Activated naive CD4-positive, alpha-beta T cell (primary cell): Measurements from ENCODE around the gene ETV5.
"Not testable (repeated sequence)": the region's sequence is repeated elsewhere in the genome, so short reads cannot be mapped to it uniquely, and the experiment has no call there.

Source experiments
- DNase-seq, 4 experiments: peaks; one replicate each; lab custom pipeline; 2025; lab: John Stamatoyannopoulos, UW

ETV5 gene

DNA sequence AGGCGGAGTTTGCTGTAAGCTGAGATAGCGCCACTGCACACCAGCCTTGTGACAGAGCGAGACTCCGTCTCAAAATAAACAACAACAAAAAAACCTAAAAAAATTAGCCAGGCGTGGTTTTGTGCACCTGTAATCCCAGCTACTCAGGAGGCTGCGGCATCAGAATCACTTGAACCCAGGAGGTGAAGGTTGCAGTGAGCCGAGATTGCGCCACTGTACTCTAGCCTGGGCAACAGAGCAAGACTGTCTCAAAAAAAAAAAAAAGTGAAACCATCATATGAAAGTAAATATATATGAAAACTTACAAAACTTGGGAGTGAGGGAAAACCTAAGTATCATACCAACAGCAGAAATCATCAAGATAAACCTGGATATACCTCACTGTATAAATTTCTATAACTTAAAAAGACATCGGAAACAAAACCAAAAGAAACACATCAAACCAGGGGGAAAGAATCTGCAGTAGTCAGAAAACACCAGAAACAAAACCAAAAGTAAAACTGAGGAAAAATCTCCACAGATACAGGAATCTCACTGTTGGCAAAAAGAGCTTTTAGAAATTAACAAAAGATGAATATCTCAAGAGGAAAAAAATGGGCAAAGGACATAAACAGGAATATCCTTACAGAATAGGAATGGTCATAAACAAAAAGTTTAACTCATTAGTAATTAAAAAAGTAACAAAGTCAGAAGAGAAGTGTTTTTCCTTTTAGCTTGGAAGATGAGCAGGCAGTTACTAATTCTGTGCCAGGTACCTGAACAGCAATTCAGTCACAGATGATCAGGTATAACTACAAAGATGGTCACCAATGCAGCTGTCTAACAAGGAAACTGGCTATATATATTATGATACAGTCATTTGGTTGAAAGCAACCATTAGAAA lies 41.3 kb downstream of the ETV5 start:
- DNase-seq = no peak

DNA sequence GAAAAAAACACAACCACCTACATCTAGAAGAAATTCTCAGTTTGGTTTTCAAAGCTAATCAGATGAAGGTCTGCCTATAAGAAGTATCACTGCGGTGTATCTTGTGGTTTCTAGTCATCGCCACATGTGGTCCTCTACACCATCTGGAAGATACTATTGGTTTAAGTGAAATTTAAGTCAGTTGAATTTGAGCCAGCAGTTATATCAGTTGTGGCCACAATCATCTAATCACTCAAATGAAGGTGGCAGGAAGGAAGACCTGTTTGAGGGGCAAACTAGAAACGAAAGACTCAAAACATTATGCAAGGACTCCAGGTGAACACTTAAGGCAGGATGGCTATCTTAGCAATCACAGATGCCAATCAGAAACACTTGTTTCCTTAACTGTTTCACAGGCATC lies 48.7 kb downstream of the ETV5 start:
- DNase-seq = no peak

DNA sequence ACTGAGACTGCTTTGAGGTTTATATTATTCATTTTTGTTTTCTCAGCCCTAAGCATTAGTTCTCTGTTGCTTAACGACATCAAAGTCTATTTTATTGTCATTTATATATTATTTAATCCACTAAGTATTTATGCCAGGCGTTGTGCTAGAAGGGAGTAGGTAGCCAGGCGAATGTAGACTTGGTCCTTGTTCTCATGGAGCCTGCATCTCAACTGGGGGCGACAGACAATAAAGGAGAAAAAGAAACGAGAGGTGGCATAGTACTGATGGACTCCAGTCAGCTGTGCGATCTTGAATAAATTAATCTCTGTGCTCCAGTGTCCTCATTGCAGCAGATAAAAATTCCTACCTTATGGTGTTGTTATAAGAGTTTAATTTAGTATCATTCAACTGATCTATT lies 49.7 kb downstream of the ETV5 start:
- DNase-seq = no peak

DNA sequence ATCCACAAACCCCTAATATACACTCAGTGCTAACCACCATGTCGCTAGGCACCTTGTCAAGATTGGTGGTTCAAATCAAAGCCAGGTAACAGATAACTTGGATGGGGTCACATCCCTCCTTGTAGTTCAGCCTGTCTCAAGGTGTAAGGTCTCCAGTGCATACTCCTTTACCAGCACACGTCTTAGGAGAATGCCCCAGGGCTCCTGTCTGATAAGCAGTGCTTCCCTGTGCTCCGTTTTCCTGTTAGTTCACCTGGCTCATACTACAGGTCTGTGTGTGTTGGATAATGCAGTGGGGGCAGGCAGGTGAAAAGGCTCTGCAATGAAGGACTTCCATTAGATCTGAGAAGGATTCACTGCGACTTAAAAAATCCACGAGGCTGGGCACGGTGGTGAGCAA lies 50.7 kb downstream of the ETV5 start:
- DNase-seq = no peak

DNA sequence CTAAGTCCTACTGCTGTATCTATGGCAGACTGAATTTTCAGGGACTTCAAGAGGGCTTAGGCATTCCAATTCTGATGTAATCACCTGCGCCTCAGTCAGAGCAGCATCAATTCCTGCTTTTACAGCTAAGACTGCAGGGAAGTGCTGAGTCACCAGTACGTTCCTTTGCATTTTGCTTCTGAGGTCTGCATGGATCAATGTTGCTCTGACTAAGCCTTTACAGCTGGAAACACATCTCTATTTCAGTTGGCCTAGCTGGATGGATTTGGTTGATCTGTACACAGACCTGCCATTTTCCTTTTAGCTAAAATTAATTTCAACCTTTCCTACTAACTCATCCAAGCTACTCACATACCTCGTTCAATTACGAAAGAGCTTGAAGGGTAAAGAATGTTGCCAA lies 51.3 kb downstream of the ETV5 start:
- no peak for DNase-seq

DNA sequence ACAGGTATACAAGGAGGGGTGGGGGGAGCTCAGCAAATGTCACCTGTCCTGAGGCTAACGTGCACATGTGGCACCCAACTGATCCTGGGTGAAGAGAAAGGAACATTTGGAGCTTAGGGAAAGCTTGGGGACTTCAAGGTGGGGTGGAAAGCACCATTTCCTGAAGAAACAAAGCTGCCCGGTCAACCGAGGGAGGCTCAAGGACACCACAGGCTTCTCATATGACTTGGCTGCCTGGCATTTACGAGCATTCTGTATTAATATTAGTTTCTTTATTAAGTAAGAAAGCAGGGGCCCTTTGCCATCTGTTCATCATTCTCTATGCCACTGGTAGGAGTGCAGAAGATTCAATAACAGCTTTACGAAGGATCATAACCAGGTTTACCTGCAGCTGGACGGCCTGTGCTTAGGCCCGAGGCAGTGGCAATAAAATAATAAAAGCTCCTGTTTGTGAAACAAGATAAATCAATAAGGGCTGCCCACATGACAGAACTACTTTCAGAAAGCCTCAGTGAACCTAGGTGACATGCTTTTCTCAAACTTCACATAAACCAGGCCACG lies 54.0 kb downstream of the ETV5 start:
- no peak for DNase-seq

DNA sequence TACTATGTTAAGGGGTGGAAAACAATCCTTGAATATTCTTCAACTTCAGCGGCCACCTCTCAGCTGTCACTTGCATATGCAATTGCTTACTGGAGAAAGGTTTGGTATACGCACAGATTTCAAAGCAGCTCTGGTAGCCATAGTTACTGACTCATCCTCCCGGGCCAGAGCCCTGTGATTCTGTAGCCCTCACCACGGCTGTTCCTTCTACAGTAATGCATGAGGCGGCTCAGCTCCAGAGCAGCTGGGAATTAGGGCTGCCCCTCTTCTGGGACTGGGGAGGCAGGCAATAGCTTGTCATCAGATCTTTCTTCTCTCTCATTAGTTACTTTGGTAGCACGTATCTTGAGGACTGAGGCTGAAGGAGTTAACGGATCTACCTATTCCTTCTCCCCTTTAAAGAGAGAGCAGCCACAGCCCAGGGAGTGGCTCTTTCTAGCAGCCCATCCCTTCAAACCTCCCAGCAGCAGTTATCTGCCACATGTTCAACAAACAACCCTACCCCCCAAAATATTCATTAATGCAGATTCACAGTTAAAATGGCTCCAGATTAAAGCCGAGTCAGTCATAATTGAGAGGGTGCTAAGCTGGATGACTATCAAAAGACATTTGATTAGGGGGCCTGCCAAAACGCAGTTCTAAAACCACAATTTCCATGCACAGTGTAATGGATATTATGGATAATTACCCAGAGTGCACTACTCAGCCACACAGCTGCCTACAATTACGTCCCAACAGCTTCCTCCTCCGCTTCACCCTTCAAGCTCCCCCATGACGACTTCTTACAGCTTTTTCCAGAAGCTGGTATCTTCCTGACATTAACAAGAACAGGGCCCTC lies 54.7 kb downstream of the ETV5 start:
- no peak for DNase-seq

DNA sequence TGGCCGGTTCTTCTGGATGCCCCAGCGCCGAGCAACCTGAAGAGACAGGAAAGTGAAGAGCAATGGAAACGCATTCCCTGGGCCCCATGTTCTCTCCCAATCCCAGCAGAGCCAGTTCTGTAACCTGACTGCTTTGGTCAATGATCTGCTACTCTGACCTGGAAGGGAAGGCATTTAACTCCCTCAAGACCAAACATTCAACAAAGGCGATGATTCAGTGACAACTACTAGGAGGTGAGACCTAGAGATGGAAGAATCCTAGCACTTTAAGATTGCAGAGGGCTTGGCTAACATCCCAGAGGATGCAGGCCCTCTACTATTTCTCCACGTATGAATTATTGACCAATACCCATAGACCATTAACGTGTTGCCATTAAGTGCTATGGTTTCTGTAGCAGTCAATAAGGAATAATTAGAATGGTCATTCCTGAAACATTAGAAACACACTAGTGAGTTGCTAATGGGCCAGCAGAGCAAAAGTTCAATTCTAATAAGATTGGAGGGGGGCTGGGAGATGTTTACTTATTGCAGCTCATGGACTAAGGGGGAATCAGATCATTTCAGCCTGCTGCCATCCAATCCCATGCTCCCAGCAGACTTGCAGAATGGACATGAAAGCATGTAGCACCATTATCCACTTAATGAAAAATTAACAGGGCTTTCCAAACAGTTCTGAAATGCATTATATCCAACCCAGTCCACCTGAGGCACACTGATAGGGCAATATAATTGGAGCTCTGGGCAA lies 56.6 kb downstream of the ETV5 start:
- DNase-seq = no peak

DNA sequence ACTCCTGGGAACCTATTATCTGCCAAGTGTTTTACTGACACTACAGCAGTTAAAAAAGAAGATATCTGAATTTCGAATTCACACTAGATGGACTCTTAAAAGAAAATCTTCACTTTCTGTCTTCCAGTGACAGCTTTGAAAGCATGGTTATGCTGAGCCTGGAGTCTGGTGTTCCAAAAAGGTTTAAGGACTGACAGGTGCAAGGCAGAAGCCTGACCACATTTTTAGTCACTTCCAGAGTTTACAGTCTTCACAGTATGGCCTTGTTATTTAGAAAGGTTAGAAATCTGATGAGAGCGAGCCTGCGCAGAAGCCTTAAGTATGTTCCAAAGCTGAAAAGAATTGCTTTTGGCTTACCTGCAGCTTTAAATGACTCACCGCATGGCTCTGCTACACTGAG lies 59.9 kb downstream of the ETV5 start:
- no peak for DNase-seq

DNA sequence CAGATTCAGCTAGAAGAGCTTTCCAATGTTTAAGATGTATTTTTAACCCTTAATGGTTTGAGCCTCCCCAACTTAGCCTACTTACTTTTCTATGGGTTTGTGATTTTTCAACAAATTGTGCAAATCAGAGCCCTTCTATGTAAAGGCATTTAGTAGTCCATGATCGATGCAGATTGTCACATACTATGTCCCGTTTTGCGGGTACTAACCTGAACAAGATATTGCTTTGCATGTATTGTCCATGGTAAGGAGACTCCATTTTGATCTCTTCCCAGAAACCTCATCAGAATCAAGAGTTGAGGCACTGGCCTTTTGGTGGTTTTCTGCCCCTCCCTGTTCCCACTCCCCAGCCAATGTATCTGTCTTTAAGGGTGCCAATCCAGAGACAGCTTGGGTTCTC lies 60.8 kb downstream of the ETV5 start:
- DNase-seq = no peak

DNA sequence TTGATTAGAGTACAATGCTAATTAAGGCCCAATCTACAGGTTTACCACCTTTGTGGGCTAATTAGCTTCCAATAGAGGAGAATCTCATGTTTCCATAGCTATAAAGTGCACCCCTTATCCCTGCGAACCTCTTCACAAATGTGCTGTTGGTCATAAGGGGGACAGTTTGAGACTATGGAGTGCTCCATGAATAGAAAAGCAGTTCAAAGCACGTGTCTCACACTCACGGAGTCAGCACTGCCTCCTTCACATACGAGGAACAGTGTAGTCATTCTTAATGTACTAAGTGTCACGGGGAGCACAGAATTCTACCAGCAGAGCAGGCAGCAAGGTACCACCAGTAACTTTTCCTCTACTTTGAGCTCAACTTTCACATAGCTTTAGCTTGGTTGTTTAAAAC lies 62.1 kb downstream of the ETV5 start:
- DNase-seq = no peak

DNA sequence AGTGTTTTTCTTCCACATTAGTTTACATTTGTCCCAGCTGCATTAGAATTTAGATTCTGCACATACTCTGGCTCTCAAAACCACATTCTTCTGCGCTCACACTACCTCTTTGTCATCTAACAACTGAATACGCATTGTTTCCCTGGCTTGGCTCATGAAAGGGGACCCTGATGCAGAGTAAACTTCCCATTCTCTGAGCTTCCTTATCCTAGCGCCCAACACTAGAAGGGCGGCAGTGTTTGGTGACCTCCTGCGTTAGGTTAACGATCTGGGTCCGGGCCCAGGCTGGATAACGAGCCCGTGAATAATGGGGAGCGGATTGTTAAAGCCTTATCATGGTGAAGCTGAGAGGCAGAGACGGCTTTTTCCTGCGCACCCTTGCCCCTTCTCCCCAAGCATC lies 63.9 kb downstream of the ETV5 start:
- no peak for DNase-seq

DNA sequence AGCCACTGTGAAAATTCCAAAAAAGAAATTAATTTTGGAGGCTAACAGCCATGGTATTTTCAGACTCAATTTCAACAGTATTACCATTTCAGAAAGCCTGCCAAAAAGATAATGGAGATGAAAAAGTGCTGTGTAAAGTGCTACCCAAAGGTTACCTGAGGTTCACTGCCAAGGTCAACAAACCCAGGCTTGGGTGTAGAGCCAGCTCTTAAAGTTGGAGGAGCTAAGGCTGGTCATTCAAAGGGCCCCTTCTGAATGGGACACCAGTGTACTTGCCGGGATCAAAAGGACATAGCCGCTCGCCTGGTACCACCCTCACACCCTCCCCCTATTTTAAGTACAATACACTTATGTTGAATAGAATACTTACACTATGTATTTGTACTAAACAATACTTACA lies 64.5 kb downstream of the ETV5 start:
- DNase-seq = no peak

DNA sequence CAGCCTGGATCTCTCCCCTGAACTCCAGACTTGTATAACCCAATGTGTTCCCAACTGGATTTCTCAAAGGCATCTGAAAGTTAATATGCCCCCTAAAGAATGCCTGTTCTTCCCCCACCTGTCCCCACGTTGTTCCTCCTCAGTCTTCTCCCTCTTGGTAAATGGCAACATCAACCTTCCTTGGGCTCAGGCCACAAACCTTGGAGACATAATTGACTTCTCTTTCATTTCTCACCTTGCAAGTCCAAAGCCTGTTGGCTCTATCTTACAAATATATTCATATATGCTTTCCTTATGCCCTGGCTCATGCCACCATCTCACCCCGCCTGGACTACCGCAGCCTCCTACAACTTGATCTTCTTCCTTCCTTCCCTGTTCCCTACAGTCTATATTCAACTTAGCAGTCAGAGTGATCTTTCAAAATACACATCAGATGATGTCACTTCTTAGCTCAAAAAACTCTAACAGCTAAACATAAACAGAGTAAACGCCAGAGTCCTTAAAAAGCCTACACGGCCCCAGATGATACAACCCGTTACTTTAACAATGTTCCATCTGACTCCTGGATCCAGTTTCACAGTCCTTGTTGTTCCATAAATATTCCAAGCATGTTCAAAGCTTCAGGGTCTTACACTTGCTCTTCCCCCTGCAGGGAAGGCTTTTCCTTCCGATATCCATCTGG lies 66.2 kb downstream of the ETV5 start:
- no peak for DNase-seq

DNA sequence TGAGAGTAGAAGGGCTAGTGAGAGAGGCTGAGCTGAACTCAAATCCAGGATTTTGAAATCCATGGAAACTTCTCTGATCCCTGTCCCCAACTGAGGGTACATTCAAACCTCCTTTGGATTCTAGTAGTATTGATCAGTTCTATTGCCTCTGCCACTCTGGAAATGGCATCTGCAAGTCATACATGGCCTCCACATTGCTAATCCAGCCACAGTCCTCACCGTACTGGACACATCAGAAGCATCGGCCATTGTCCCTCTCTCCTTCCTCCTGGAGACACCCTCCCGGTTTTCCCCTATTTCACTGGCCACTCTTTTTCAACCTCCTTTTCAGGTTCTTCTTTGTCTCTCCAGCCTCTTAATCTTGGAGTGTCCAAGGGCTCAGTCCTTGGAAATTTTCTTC lies 66.9 kb downstream of the ETV5 start:
- no peak for DNase-seq

DNA sequence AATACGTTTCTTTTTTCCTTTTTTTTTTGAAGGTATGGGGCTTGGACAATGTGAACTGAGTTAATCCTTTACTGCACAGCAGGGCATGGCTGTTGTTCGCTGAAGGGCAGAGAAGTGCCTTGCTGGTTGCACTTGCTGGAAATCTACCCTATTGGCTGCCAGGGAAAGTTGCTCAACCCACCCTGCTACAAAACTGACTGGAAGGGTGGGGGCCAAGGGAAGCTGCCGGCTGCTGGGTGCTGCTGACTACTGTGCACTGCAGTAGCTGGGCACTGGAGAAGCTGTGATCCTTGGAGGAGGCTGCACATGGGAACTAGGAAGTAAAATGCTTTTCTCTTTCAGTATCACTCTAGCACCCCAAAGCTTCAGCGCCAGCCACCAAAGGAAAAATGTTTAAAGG lies 70.5 kb downstream of the ETV5 start:
- DNase-seq = no peak

DNA sequence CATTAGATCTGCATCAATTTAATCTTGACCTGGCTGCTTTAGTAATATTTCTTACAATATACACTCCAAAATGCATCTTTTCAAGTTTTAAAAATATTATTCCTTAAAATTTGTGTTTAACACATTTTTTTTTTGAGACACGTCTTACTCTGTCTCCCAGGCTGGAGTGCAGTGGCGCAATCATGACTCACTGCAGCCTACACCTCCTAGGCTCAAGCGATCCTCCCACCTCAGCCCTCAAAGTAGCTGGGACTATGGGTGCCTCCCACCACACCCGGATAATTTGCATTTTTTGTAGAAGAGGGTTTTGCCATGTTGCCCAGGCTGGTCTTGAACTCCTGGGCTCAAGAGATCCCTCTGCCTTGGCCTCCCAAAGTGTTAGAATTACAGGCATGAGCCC lies 73.6 kb downstream of the ETV5 start:
- no peak for DNase-seq

DNA sequence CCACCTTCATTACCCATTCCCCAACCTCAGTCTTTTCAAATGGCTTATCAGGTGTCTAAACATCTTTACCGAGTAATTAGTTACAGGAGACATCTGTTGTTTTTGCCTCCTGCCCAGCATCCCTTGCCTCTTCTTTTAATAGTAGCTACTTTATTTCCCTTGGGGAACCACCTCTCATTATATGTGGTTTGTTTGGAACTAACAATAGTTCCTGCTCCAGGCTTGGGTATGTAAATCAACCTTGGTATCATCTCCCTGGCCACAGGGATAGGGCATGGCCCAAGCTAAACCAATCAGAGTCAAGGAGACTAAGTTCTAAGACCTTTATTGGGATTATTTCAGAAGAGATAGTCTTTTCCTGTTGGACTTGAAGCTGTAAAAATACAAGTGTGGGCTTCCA lies 76.6 kb downstream of the ETV5 start:
- no peak for DNase-seq

DNA sequence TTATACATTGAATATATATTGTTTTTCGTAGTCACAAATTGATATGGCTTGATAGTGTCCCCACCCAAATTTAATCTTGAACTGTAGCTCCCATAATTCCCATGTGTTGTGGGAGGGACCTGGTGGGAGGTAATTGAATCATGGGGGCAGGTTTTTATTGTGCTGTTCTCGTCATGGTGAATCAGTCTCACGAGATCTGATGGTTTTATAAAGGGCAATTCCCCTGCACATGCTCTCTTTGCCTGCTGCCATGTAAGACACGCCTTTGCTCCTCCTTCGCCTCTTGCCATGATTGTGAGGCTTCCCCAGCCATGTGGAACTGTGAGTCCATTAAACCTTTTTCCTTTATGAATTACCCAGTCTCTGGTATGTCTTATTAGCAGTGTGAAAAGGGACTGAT lies 82.9 kb downstream of the ETV5 start:
- not testable (repeated sequence) for DNase-seq

DNA sequence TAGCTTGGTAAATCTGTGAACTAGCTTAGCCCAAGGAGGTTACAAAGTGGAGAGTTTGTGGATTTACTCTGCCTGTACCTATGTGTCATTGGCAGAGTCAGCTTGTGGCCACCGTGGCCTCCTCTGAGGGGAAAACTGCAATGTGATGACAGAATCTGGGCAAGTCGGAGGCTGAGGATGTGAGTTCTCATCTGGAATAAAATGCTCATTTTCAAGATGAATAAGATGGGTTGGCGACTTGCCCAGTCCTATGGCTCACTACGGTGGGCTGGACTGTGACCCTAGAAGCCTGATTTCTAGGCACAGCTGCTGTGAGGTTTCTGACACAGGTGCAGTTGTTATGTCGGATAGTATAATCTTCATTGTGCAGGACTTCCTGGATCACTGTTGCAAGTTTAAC lies 83.7 kb downstream of the ETV5 start:
- DNase-seq = no peak

DNA sequence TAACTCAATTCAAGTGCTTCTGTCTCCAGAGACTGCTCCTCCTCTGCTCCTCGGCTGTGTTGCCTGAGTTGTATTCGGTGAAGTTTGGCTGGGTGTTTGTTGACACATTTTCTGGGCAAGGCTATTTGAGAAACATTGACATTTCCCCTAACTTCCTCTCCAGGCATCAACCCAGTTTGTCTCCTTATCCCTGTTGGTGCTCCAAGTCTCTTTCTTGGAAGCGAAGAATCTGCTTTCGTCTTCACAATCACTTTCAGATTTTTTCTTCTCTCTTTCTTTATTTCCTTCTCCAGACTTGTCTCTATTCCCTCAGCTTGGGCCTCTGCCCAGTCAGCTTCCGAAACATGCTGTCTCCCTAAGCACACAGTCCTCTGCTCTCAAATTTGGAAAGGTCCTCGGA lies 84.7 kb downstream of the ETV5 start:
- no peak for DNase-seq

DNA sequence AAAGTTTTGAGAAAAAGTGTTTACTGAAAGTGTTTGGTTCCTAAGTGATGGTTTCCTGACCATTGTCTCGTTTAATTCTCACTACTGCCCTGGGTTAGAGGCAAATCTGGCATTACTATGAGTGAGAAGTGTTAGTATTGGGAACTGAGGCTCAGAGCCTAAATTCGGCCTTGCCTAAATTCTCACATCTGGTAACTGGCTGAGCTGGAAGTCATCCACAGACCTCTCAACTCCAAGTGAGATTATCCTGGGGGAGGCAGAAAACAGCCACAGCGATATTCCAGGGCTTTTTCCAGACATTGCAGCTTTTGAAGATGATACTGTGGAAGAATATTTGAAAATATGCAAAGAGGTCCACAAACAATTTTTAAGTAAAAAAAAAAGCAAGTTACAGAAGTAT lies 86.0 kb downstream of the ETV5 start:
- no peak for DNase-seq
